HG03045 (cell line): ENCODE measurements around the gene LCN10.
"Not testable (repeated sequence)": the region's sequence is repeated elsewhere in the genome, so short reads cannot be mapped to it uniquely, and the experiment has no call there.

Experiments
- ATAC-seq: cut with Tn5 transposase; IDR thresholded peaks from one replicate; pipeline ENCODE4 v1.9.1; 2021; ENCODE audit warnings: mild to moderate bottlenecking, moderate library complexity; ENCODE audit not compliant: unreplicated experiment

LCN10 gene

DNA sequence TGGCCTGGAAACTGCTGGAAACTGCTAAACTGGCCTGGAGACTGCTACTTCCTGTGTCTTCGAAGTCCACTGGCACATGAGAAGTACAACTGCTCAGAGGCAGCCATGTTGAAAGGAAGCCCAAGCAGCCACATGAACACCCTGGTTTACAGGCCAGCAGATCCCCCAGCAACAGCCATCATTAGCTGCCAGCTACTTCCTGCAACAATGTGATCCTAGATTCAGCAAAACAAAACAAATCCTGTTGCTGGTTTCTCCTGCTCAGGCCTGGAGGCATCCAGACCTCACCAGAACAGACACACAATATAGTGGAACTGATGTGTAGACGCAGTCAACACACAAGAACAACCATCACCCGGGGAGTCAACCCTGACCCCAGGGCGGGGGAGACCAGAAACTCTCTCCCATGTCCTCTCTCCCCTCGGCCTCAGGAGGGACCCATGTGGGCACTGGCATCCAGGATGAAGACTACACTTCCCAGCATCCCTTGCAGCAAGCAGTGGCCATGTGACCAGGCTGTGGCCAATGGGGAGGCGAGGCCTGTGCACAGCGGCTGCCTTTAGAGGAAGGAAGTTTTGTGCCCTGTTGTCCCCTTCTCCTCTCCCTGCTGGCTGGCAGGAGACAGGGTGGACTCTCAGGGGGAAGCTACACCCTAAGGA lies 30.8 kb upstream of the LCN10 start:
- no peak for ATAC-seq

DNA sequence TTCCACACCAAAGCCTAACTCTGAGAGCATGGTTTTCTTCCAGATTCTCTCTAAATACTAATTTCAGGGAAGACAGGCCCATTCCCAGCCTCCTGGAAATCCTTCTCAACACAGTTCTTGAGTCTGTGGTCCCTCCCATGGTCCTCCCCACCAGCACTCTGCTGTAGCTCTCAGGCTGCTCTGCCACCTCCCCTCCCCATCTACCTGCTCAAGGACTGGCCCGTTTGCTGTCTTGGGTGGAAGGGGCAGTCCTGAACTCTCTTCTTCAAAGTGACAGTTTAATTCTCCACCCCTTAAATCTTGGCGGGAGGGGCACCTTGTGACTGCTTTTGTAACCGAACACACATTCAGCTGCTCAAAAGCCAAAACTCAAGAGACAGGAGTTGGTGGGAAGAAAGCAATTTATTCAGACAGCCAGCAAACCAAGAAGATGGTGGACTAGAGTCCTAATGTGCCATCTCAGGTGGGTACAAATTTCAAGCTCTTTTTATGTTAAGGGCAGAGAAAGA lies 29.2 kb upstream of the LCN10 start:
- no peak for ATAC-seq

GRCh38 chr9:136769710-136770191 lies 27.0 kb upstream of the LCN10 start:
- ATAC-seq, result no peak

- not testable (repeated sequence) for ATAC-seq
Measured at GRCh38 chr9:136766410-136767120, 23.8 kb upstream of the LCN10 start.

DNA sequence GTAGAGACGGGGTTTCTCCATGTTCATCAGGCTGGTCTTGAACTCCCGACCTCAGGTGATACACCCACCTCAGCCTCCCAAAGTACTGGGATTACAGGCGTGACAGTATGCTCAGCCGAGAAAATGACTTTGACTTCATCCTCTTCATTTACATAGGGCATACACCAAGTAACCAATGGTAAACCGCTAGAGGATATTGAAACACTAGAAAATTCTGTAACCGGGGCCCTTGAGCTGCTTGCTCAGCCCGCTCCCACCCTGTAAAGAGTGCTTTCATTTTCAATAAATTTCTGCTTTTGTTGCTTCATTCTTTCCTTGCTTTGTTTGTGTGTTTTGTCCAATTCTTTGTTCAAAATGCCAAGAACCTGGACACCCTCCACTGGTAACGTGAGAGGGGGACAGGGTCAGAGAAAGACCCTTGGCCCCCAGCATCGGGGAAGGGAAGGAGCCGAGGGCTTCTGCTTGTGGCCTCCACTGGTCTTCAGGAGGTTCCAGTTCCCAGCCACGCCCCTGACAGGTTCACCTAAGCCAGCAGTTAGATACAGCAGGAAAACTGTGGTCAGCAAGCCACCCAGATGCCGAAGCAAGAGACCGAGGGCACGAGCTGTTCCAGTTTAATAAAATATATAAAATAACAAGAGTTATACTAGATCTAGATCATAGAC lies 23.1 kb upstream of the LCN10 start:
- ATAC-seq, result not testable (repeated sequence)

DNA sequence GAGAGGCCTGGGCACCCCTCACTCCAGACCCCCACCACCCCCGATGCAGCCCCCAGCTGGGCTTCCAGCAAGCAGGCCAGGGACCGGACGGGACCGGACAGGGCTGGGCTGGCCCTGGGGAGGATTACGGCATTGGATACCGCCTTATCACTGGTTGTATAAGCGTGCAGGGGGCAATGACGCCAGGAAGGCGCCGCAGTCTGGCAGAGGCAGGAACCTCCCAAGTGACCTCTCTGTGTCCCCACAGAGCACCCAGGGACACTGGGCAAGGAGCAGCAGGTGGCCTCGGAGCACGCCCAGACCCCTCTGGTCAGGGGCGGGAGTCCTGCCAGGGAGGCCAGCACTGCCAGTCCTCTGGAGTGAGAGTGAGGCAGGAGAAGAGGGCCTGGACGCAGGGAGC lies 22.3 kb upstream of the LCN10 start:
- no peak for ATAC-seq

DNA sequence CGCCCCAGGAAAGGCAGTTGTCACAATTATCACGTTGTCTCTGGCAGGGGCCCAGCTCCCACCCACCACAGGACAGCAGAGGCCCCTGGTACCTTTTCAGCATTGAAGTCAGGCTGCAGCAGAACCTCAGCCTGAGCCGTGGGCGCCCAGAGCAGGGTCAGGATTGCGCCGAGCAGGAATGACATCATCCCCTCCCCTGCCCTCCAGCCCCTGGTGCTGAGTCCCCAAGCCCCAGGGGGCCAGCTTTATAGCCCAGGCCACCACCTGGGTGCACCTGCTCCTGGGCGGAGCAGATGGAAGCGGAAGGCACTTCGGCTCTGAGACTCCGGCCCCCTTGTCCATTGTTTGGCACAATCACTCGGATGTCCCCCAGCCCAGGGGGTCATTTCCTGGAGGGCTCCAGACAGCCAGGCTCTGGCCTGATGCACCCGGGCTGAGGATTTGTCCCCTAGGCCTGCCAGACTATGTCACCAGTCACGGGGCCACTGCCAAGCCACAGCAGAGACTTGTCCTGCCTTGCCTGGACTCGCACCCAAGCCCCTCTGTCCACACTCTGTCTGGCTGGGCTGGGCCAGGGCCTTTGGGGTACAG lies 21.7 kb upstream of the LCN10 start, which contains the start of gene LCN15:
Gene LCN15, minus strand, starts transcription at position 218 of the 591 bp plus-strand sequence. Its CDS starts 30 bp downstream, at position 188.
- no peak for ATAC-seq

DNA sequence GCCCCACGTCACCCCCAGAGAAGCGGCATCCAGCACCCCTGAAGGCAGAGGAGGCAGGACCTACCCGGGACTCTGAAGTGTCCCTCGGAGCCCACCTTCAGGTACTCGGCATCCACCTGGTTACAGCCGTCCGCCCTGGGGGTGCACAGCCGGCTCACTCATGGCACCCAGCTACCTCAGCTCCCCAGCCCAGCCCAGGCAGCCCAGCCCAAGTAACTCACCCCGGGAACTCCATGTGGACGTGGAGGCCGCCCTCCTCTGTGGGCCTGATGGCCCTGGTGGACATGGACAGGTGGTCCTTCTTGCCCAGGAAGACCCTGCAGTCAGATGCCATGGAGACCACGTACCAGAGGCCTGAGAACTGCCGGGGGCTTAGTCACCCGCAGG lies 20.9 kb upstream of the LCN10 start:
- no peak for ATAC-seq

DNA sequence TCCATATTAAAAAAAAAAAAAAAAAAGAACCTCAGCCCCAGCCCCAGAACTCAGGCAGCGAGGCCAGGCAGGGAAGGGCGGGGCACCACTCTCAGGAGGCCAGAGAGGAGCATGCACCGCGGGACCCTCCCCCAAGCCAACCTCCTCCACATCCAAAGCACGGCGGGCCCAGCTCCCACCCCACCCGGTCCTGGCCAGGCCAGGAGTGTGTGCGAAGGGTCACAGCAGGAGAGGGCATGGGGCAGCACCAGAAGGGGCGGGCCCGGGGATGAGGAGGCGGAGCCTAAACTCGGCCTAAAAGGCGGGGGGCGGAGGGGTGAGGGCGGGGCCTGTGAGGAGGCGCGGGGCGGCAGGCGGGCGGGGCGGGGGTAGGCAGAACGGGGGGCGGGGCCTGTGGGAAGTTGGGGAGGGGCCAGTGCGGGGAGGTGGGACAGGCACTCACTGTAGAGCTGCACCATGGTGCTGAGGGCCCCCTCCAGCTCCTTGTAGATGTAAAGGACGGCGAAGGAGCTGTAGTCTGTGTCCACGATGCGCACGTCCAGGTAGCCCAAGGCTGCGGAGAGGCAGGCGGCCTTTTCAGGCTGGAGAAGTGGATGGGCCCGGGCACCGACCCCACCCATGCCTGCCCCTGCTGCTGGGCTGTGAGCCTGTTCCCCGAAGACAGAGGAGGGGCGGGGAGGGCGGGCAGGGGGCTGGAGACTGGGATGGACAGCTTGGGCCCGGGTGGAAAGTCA lies 20.3 kb upstream of the LCN10 start:
- no peak for ATAC-seq

- no peak for ATAC-seq
Measured at GRCh38 chr9:136762221-136762691, 19.5 kb upstream of the LCN10 start.

- ATAC-seq, result no peak
Measured at GRCh38 chr9:136761545-136761981, 18.8 kb upstream of the LCN10 start.

GRCh38 chr9:136760834-136761544 lies 18.2 kb upstream of the LCN10 start:
- ATAC-seq, result not testable (repeated sequence)

GRCh38 chr9:136760424-136760823 lies 17.7 kb upstream of the LCN10 start:
- ATAC-seq, result no peak

DNA sequence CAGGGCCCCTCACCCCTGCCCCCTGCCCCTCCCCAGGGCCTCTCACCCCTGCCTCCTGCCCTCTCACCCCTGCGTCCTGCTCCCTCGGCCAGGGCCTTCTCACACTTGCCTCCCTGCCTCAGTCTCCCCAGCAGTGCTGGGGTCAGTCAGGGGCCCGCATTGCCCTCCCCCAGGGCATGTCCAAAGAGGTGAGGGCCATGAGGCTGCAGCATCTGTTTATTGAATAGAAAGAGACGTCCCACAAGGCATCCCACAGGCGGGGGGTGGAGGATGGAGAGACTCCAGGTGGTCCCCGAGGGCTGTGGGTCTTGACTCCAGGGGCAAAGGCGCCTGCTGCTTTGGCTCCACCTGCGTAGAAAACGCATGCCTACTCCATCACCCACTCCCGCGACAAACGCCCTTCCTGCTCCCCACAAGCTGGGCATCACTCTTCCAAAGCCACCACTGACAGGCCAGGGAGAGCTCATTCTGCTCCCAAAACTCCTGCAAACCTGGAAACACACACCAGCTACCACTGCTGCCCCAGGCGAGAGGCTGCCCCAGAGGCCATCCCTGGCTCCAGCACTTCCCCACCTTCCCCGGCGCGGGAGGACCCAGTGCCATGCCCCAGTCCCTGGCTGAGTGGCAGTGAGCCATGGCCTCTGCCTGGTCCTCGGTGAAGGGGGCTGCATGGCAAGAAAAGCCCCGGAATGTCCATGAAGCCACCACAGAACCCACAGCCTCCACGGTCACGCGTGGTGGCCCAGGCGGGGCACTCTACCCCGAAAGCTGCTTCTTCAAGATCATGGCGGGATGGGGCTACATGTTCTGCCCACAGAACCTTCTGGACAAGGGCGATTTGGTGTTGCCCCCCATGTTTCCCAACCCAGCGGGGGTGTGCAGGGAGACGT lies 16.9 kb upstream of the LCN10 start:
- no peak for ATAC-seq

GRCh38 chr9:136759001-136759400 lies 16.3 kb upstream of the LCN10 start:
- ATAC-seq, result no peak

DNA sequence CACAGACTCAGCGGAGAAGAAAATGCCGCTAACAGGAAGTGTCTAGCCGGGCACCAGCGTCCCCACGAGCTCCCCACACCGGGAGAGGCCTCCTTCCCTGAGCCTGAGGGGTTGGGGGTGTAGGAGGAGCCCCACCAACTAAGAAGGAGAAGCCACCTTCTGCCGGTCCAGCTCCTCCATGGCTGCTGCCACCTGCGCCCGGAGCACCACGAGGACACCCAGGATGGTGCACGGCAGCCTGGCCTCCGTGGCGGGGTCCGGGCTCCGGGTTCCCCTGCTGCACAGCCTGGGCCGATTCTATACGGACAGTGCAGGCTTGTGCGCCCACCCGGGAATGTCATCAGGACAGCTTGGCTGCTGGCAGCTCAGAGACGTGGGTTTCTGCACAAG lies 15.0 kb upstream of the LCN10 start:
- no peak for ATAC-seq

- no peak for ATAC-seq
Measured at GRCh38 chr9:136757328-136757727, 14.6 kb upstream of the LCN10 start.

DNA sequence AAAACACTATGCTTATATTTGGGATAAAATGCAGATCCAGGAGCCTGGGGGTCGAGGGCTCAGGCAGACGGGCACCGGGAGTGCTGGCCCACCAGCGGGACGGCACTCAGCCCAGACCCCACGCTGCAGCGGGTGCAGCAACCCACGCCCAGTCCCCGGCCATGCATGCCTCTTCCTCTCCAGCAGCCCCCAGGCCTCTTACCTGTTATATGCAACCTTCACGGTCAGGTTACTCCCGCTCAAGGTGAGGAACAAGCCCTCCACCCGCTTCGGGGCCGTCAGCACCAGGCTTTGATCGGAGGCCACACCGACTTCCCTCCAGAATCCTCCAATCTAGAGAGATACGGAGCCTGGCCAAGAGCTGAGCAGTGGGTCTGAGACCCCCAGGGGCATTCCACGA lies 14.1 kb upstream of the LCN10 start:
- no peak for ATAC-seq

- ATAC-seq, result no peak
Measured at GRCh38 chr9:136756134-136756438, 13.3 kb upstream of the LCN10 start.
